ENCODE data around the gene MAP2K5. TPM values are rescaled to one million over a fixed set of nuclear protein-coding genes. Genes with fewer than 3 reads are reported as not detected.

Gene MAP2K5
- total RNA-seq, 1 donor from 2014 or later = 3.2 TPM

DNA sequence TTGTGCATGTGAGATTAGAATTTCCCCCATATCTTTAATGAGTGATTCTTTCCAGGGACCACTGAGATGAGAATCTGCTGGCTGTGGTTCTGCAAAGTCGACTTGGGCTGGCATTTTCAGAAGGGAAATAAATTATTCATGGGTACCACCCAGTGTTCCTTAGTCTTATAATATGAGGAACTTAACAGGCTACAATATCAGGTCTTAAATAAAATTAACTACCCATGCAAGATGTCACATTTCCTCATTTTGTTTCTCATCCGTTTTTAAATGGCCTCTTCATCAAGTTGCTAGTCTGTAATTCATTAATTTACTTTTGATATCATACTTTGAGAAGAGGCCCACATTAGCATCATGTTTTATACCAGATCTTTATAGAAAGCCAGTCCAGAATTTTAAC, 224.5 kb downstream of the MAP2K5 start:
- no peak overlapping the region for H3K4me3 ChIP-seq (ENCODE audit: low read depth, low read length)
- no peak for TF ChIP-seq CTCF (conservative IDR thresholded peaks at IDR 0.05; ENCODE audit: low read depth, low read length)
- no peak for DNase-seq (ENCODE audit: low read depth)

- DNase-seq (ENCODE audit: low read depth) = no peak
- H3K4me3 ChIP-seq (ENCODE audit: low read depth, low read length) = no peak overlapping the region
- TF ChIP-seq CTCF (conservative IDR thresholded peaks at IDR 0.05; ENCODE audit: low read depth, low read length) = no peak
Measured at GRCh38 chr15:67768313-67768977, 225.9 kb downstream of the MAP2K5 start.

DNA sequence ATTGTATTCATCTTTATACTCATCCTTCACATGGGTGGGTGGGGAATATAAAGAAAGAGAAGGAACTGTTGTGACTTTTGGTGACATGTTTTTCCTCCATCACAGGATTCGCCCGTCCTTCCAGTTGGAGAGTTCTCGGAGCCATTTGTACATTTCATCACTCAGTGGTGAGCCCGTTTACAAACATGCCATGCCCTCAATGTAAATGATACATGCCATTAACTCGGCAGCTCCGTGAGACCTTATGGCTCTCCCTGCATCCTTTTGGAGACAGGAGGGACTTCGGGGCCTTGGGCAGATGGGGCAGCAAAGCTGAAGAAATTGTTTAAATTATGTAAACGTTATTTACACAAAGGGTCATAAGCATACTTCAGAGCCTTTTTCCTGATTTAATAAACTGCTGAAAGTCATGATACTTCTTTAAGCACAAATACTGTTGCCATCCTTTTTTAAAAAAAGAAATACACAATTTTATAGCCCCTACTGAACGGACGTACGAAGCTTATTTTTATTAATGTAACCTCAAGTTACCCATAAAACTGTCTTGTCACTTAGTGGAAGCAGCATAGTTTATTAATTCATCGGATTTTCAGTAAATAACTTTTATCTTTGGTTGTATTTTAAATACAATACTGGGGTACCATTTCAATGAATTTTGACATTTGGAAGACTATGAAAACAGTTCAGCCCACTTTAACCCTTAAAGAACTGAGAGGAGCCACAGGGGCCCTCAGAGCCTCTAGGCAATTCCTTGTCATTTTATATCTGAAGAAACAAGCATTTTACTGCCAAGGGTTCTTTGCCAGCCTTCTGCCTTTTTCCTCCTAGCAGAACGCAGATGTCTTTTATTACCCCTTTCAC, 227.2 kb downstream of the MAP2K5 start:
- DNase-seq (ENCODE audit: low read depth) = no peak
- TF ChIP-seq CTCF (conservative IDR thresholded peaks at IDR 0.05; ENCODE audit: low read depth, low read length) = no peak
- no peak overlapping the region for H3K4me3 ChIP-seq (ENCODE audit: low read depth, low read length)

DNA sequence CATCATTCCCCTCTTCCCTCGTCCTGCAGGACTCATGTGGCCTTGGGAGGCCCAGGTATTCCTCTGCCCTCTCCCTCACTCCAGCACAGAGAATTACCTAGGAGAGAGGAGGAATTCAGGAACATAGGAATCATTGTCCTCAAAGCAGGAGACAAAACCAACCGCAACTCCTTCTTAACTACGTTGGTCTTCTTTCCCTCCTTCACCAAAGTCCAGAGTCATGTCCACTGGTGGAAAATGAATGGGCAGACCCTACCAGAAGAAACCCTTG, 227.8 kb downstream of the MAP2K5 start:
- DNase-seq (ENCODE audit: low read depth) = no peak
- no peak overlapping the region for H3K4me3 ChIP-seq (ENCODE audit: low read depth, low read length)
- TF ChIP-seq CTCF (conservative IDR thresholded peaks at IDR 0.05; ENCODE audit: low read depth, low read length) = no peak

- no peak overlapping the region for H3K4me3 ChIP-seq (ENCODE audit: low read depth, low read length)
- no peak for TF ChIP-seq CTCF (conservative IDR thresholded peaks at IDR 0.05; ENCODE audit: low read depth, low read length)
- DNase-seq (ENCODE audit: low read depth) = no peak
Measured at GRCh38 chr15:67771189-67771800, 228.8 kb downstream of the MAP2K5 start.

- no peak overlapping the region for H3K4me3 ChIP-seq (ENCODE audit: low read depth, low read length)
- TF ChIP-seq CTCF (conservative IDR thresholded peaks at IDR 0.05; ENCODE audit: low read depth, low read length) = no peak
Measured at GRCh38 chr15:67774626-67775025, 232.1 kb downstream of the MAP2K5 start.

More at GRCh38 chr15:67774626-67775025, 232.1 kb downstream of the MAP2K5 start:
- no peak for DNase-seq (ENCODE audit: low read depth)

Measured in epithelial cell of proximal tubule (primary cell).